H9 (cell line): ENCODE results near the gene ARHGAP26. TPM values are rescaled to one million over a fixed set of nuclear protein-coding genes. Genes with fewer than 3 reads are reported as not detected.
A peak's percentile ranks its signal among the peaks of the same experiment; 100 is the strongest.

ENCODE experiments used
- DNase-seq: peaks from one replicate; pipeline ENCODE4 v3.0.0-alpha.2; 2017
- H2AFZ ChIP-seq: one replicate; pipeline ENCODE4 v1.6.1; 2013; ENCODE audit warnings: mild to moderate bottlenecking, low read length, control low read depth, moderate library complexity
- H2AK5ac ChIP-seq: 2 replicates; pipeline ENCODE4 v1.6.1; 2013; ENCODE audit warnings: low read length, control low read depth, mixed read lengths; ENCODE audit not compliant: insufficient read length
- H2BK120ac ChIP-seq: one replicate; pipeline ENCODE4 v1.6.1; 2013; ENCODE audit warnings: low read depth, mild to moderate bottlenecking, low read length, control low read depth, inconsistent platforms; ENCODE audit not compliant: poor library complexity, severe bottlenecking
- H2BK12ac ChIP-seq: 2 replicates; pipeline ENCODE4 v1.6.1; 2013; ENCODE audit warnings: low read length, control low read depth, mixed read lengths, low read depth; ENCODE audit not compliant: insufficient read length
- H2BK15ac ChIP-seq: 2 replicates; pipeline ENCODE4 v1.6.1; 2013; ENCODE audit warnings: low read depth, low read length, control low read depth
- H2BK20ac ChIP-seq: one replicate; pipeline ENCODE4 v1.6.1; 2013; ENCODE audit warnings: low read depth, mild to moderate bottlenecking, low read length, control low read depth, inconsistent platforms; ENCODE audit not compliant: poor library complexity, severe bottlenecking
- H2BK5ac ChIP-seq: 2 replicates; pipeline ENCODE4 v1.6.1; 2013; ENCODE audit warnings: low read length, control low read depth, mixed read lengths; ENCODE audit not compliant: insufficient read length
- H3K14ac ChIP-seq: 2 replicates; pipeline ENCODE4 v1.6.1; 2013; ENCODE audit warnings: low read length, control low read depth; ENCODE audit not compliant: insufficient read depth
- H3K18ac ChIP-seq: 2 replicates; pipeline ENCODE4 v1.6.1; 2013; ENCODE audit warnings: low read depth, mild to moderate bottlenecking, mixed read lengths, low read length, control low read depth; ENCODE audit not compliant: insufficient read length
- H3K23ac ChIP-seq: 2 replicates; pipeline ENCODE4 v1.6.1; 2013; ENCODE audit warnings: low read length, control low read depth, mixed read lengths, low read depth; ENCODE audit not compliant: insufficient read length
- H3K23me2 ChIP-seq: 2 replicates; pipeline ENCODE4 v1.6.1; 2013; ENCODE audit warnings: low read depth, mild to moderate bottlenecking, mixed read lengths, low read length, control low read depth; ENCODE audit not compliant: insufficient read length, poor library complexity, severe bottlenecking
- H3K27ac ChIP-seq: 2 replicates; pipeline ENCODE4 v1.5.1; 2013; ENCODE audit warnings: low read length, control low read depth, mixed read lengths, low read depth; ENCODE audit not compliant: insufficient read length
- H3K27me3 ChIP-seq: 2 replicates; pipeline ENCODE4 v1.6.1; 2013; ENCODE audit warnings: low read length, control low read depth, inconsistent platforms; ENCODE audit not compliant: insufficient read depth
- H3K4ac ChIP-seq: 2 replicates; pipeline ENCODE4 v1.6.1; 2013; ENCODE audit warnings: low read depth, mild to moderate bottlenecking, control low read depth, inconsistent platforms, low read length, moderate library complexity
- H3K4me1 ChIP-seq: 2 replicates; pipeline ENCODE4 v1.6.1; 2013; ENCODE audit warnings: low read length, control low read depth, inconsistent platforms; ENCODE audit not compliant: insufficient read depth
- H3K4me2 ChIP-seq: 2 replicates; pipeline ENCODE4 v1.6.1; 2013; ENCODE audit warnings: low read length, control low read depth, mixed read lengths; ENCODE audit not compliant: insufficient read length, insufficient read depth
- H3K56ac ChIP-seq: 2 replicates; pipeline ENCODE4 v1.6.1; 2013; ENCODE audit warnings: low read depth, mild to moderate bottlenecking, mixed read lengths, low read length, control low read depth; ENCODE audit not compliant: insufficient read length
- H3K79me1 ChIP-seq: 2 replicates; pipeline ENCODE4 v1.6.1; 2013; ENCODE audit warnings: low read depth, mild to moderate bottlenecking, moderate library complexity, low read length, control low read depth, inconsistent platforms; ENCODE audit not compliant: insufficient read depth, poor library complexity, severe bottlenecking
- H3K79me2 ChIP-seq: 2 replicates; pipeline ENCODE4 v1.6.1; 2013; ENCODE audit warnings: low read length, control low read depth, inconsistent platforms; ENCODE audit not compliant: insufficient read depth
- H3K9ac ChIP-seq: 2 replicates; pipeline ENCODE4 v1.6.1; 2013; ENCODE audit warnings: low read length, control low read depth, mixed read lengths; ENCODE audit not compliant: insufficient read length; ENCODE audit errors: extremely low read depth
- H3K9me3 ChIP-seq: one replicate; pipeline ENCODE4 v1.6.1; 2013; ENCODE audit warnings: low read depth, low read length, inconsistent platforms; ENCODE audit not compliant: control insufficient read depth
- H3T11ph ChIP-seq: one replicate; pipeline ENCODE4 v1.6.1; 2013; ENCODE audit warnings: mild to moderate bottlenecking, low read length, control low read depth, inconsistent platforms
- H4K20me1 ChIP-seq: one replicate; pipeline ENCODE4 v1.6.1; 2013; ENCODE audit not compliant: control insufficient read depth, insufficient read length, insufficient read depth
- H4K5ac ChIP-seq: 2 replicates; pipeline ENCODE4 v1.6.1; 2013; ENCODE audit warnings: low read depth, mild to moderate bottlenecking, mixed read lengths, low read length, control low read depth; ENCODE audit not compliant: insufficient read length
- H4K8ac ChIP-seq: replicated peaks from 2 replicates; pipeline ENCODE4 v1.6.1; 2013; ENCODE audit warnings: low read length, control low read depth, mixed read lengths, low read depth; ENCODE audit not compliant: insufficient read length
- H4K91ac ChIP-seq: 2 replicates; pipeline ENCODE4 v1.6.1; 2013; ENCODE audit warnings: low read depth, mild to moderate bottlenecking, moderate library complexity, mixed read lengths, low read length, control low read depth; ENCODE audit not compliant: insufficient read length
- H3K27ac Mint-ChIP-seq, 3 experiments: 2 replicates in 2 of 3; 3 replicates in 1 of 3; pipeline ENCODE4 v1.8.0; 2020 to 2021; ENCODE audit warnings: mixed read lengths in 3 of 3, mild to moderate bottlenecking in 1 of 3, moderate library complexity in 1 of 3
- H3K27me3 Mint-ChIP-seq: 2 replicates; pipeline ENCODE4 v1.8.0; 2021; ENCODE audit warnings: low read depth, mild to moderate bottlenecking, moderate library complexity, mixed read lengths
- H3K36me3 Mint-ChIP-seq, 3 experiments: 2 replicates in 2 of 3; 3 replicates in 1 of 3; pipeline ENCODE4 v1.8.0; 2020 to 2021; ENCODE audit warnings: low read depth in 3 of 3, mixed read lengths in 3 of 3; ENCODE audit not compliant: insufficient read depth in 1 of 3
- H3K4me1 Mint-ChIP-seq, 2 experiments: 2 replicates each; pipeline ENCODE4 v1.8.0; 2020; ENCODE audit warnings: mixed read lengths in 2 of 2
- H3K4me3 Mint-ChIP-seq, 2 experiments: 2 replicates in 1 of 2; 3 replicates in 1 of 2; pipeline ENCODE4 v1.8.0; 2020 to 2021; ENCODE audit warnings: mild to moderate bottlenecking in 2 of 2, mixed read lengths in 2 of 2, moderate library complexity in 1 of 2
- H3K9me3 Mint-ChIP-seq, 2 experiments: 2 replicates in 1 of 2; 3 replicates in 1 of 2; pipeline ENCODE4 v1.8.0; 2020; ENCODE audit warnings: mild to moderate bottlenecking in 2 of 2, mixed read lengths in 2 of 2, moderate library complexity in 1 of 2
- WGBS: extraction: QIAGEN DNeasy Blood & Tissue Kit; methylation state at CpG from one replicate; pipeline ENCODE4 v1.1.7; 2013; ENCODE audit warnings: missing lambda C conversion rate, low lambda C conversion rate, mixed read lengths; ENCODE audit not compliant: insufficient read length; ENCODE audit errors: extremely low coverage; 5-methylcytosine and 5-hydroxymethylcytosine counted together
- total RNA-seq: library from RNA; stranded (reverse); gene quantifications from 2 replicates; pipeline ENCODE4 v1.2.1, GENCODE V29; 2021
- TF ChIP-seq, protein P1 (sequence below): fragments of 200-600 bp; sonication (generic); conservative IDR thresholded peaks from 3 replicates; pipeline ENCODE4 v1.8.0; 2021; ENCODE audit warnings: antibody characterized with exemption, mild to moderate bottlenecking

Gene ARHGAP26
- total RNA-seq, 1 experiment from 2014 or later = 13.8 TPM

DNA sequence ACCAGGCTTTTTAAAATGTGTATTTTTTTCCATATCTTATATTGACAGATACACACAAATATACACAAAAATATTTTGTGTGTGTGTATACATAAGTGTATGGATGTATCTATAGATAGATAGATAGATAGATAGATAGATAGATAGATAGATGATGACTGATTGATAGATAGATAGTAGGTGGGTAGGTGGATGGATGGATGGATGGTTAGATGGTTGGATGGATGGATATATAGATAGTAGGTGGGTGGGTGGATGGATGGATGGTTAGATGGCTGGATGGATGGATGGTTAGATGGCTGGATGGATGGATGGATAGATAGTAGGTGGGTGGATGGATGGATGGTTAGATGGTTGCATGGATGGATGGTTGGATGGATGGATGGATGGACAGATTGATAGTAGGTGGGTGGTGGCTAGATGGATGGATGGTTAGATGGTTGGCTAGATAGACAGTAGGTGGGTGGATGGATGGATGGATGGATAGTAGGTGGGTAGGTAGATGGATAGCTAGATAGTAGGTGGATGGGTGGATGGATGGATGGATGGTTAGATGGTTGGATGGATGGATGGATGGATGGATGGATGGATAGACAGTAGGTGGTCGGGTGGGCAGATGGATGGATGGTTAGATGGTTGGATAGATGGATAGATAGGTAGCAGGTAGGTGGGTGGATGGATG is 477.1 kb downstream of the ARHGAP26 start:
- no peak overlapping the region for H3K27ac Mint-ChIP-seq
- no peak overlapping the region for H3K27ac ChIP-seq
- H2AFZ ChIP-seq = no peak overlapping the region
- no peaks in the 10 kb centered on the region for H3K27me3 ChIP-seq
- H3K4ac ChIP-seq = no peak overlapping the region
- no peaks in the 10 kb centered on the region for H3K9me3 ChIP-seq
- H3K4me2 ChIP-seq = no peak overlapping the region
- peak overlapping the region; percentile 20 for H4K5ac ChIP-seq
- H2BK120ac ChIP-seq = no peak overlapping the region
- H2AK5ac ChIP-seq = no peak overlapping the region
- H3K14ac ChIP-seq = no peak overlapping the region
- DNase-seq = no peak
- no peak overlapping the region for H3K23ac ChIP-seq
- H4K20me1 ChIP-seq = no peaks in the 10 kb centered on the region
- no peaks in the 10 kb centered on the region; the same call in 1 of the 2 replicates for H3K4me1 ChIP-seq
- no peak overlapping the region for H4K8ac ChIP-seq
- TF ChIP-seq, protein P1, sequence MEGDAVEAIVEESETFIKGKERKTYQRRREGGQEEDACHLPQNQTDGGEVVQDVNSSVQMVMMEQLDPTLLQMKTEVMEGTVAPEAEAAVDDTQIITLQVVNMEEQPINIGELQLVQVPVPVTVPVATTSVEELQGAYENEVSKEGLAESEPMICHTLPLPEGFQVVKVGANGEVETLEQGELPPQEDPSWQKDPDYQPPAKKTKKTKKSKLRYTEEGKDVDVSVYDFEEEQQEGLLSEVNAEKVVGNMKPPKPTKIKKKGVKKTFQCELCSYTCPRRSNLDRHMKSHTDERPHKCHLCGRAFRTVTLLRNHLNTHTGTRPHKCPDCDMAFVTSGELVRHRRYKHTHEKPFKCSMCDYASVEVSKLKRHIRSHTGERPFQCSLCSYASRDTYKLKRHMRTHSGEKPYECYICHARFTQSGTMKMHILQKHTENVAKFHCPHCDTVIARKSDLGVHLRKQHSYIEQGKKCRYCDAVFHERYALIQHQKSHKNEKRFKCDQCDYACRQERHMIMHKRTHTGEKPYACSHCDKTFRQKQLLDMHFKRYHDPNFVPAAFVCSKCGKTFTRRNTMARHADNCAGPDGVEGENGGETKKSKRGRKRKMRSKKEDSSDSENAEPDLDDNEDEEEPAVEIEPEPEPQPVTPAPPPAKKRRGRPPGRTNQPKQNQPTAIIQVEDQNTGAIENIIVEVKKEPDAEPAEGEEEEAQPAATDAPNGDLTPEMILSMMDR = no peak
- H3K4me3 Mint-ChIP-seq = no peak overlapping the region
- no peak overlapping the region for H2BK12ac ChIP-seq
- no peaks in the 10 kb centered on the region for H3K23me2 ChIP-seq
- H4K91ac ChIP-seq = no peak overlapping the region
- no peak overlapping the region for H2BK15ac ChIP-seq
- H3K79me2 ChIP-seq = no peaks in the 10 kb centered on the region
- peaks cover 8% of the 10 kb centered on the region in 2 experiments; a peak in 3 of 4 replicates for H3K4me1 Mint-ChIP-seq
- WGBS = no CpG with 5 or more reads among the region's 1 CpG
- no peaks in the 10 kb centered on the region for H3K79me1 ChIP-seq
- no peak overlapping the region for H3K18ac ChIP-seq
- H3K56ac ChIP-seq = no peak overlapping the region
- peaks cover 0 to 4% (median 0%) of the 10 kb centered on the region in 3 experiments; a peak in 1 of 7 replicates for H3K36me3 Mint-ChIP-seq
- H3K9me3 Mint-ChIP-seq = peaks cover 0 to 10% of the 10 kb centered on the region in 2 experiments; a peak in 3 of 5 replicates
- H2BK20ac ChIP-seq = no peak overlapping the region
- H3K9ac ChIP-seq = no peak overlapping the region
- no peaks in the 10 kb centered on the region; the same call in 1 of the 2 replicates for H3K27me3 Mint-ChIP-seq
- H2BK5ac ChIP-seq = no peak overlapping the region
- no peak overlapping the region for H3T11ph ChIP-seq
